ENCODE measurements around the gene CTSV. TPM values are rescaled to one million over a fixed set of nuclear protein-coding genes. Genes with fewer than 3 reads are reported as not detected.

The CTSV gene
- polyA plus RNA-seq, 1 of the 3 experiments (the other 2 are of a cell fraction): 3.1 TPM

GRCh38 chr9:97067490-97067889 is 28.5 kb upstream of the CTSV start:
- 80% methylated on average over 19 of the region's 19 CpGs for WGBS (ENCODE audit: low lambda C conversion rate)
- H3K27me3 ChIP-seq (ENCODE audit: insufficient read depth): no peaks in the 10 kb centered on the region
- H3K9ac ChIP-seq: no peak overlapping the region
- TF ChIP-seq YY1 (IDR thresholded peaks at IDR 0.05; ENCODE audit: low read depth) (no peak), NRF1 (IDR thresholded peaks at IDR 0.05; ENCODE audit: low read depth, low read length) (no peak), POLR2AphosphoS5 (IDR thresholded peaks at IDR 0.05; ENCODE audit: low read depth, low read length) (no peak), RCOR1 (IDR thresholded peaks at IDR 0.05; ENCODE audit: low read length) (no peak)
- no peak overlapping the region for H3K4me3 ChIP-seq (ENCODE audit: low read depth in 2 of 2, low read length in 1 of 2)
- no peaks in the 10 kb centered on the region for H3K79me2 ChIP-seq (ENCODE audit: insufficient read depth)
- DNase-seq: no peak
- ChIA-PET CTCF (no interaction called here), POLR2A (no interaction called here)
- H3K36me3 ChIP-seq (replicated peaks in 1 of 2; ENCODE audit: control insufficient read depth in 1 of 2, insufficient read depth in 2 of 2, low read length in 1 of 2): no peaks in the 10 kb centered on the region
- no peak overlapping the region for H3K4me2 ChIP-seq
- peaks cover 0 to 2% of the 10 kb centered on the region in 2 experiments; a peak in 1 of 4 replicates for H3K4me1 ChIP-seq (ENCODE audit: control insufficient read depth in 1 of 2, insufficient read depth in 2 of 2, low read depth in 1 of 2, low read length in 1 of 2)
- no peaks in the 10 kb centered on the region for H3F3A ChIP-seq (replicated peaks; ENCODE audit: insufficient read depth)
- no peak overlapping the region for H3K27ac ChIP-seq (ENCODE audit: low read depth in 2 of 2, low read length in 1 of 2)
- H2AFZ ChIP-seq (ENCODE audit: low read depth): no peak overlapping the region
- H3K9me3 ChIP-seq: no peaks in the 10 kb centered on the region; the same call in 1 of the 2 replicates
- H4K20me1 ChIP-seq (ENCODE audit: insufficient read depth): no peaks in the 10 kb centered on the region
- no peaks in the 10 kb centered on the region for H3K9me2 ChIP-seq

GRCh38 chr9:97064176-97064575 is 25.2 kb upstream of the CTSV start:
- no peaks in the 10 kb centered on the region; the same call in 1 of the 2 replicates for H3K9me3 ChIP-seq
- H3K4me2 ChIP-seq: no peak overlapping the region
- TF ChIP-seq FOXM1 (IDR thresholded peaks at IDR 0.05; ENCODE audit: low read depth): no peak
- TF ChIP-seq IRF3 (IDR thresholded peaks at IDR 0.05; ENCODE audit: low read depth, low read length): no peak
- no peak for TF ChIP-seq FOXJ3 (CRISPR knock-in tag; IDR thresholded peaks at IDR 0.05)
- TF ChIP-seq USF2 (IDR thresholded peaks at IDR 0.05; ENCODE audit: borderline replicate concordance, low read depth, low read length): no peak
- no peak for DNase-seq
- WGBS (ENCODE audit: low lambda C conversion rate): 33% methylated on average over 2 of the region's 2 CpGs
- H2AFZ ChIP-seq (ENCODE audit: low read depth): no peak overlapping the region
- ChIA-PET CTCF (no interaction called here), POLR2A (no interaction called here)
- H3K9me2 ChIP-seq: no peaks in the 10 kb centered on the region
- no peaks in the 10 kb centered on the region for H4K20me1 ChIP-seq (ENCODE audit: insufficient read depth)
- no peak overlapping the region for H3K9ac ChIP-seq
- H3K4me3 ChIP-seq (ENCODE audit: low read depth in 2 of 2, low read length in 1 of 2): no peak overlapping the region
- H3K27ac ChIP-seq (ENCODE audit: low read depth in 2 of 2, low read length in 1 of 2): no peak overlapping the region
- H3F3A ChIP-seq (replicated peaks; ENCODE audit: insufficient read depth): no peaks in the 10 kb centered on the region
- H3K27me3 ChIP-seq (ENCODE audit: insufficient read depth): no peaks in the 10 kb centered on the region
- H3K4me1 ChIP-seq (ENCODE audit: control insufficient read depth in 1 of 2, insufficient read depth in 2 of 2, low read depth in 1 of 2, low read length in 1 of 2): no peaks in the 10 kb centered on the region
- H3K79me2 ChIP-seq (ENCODE audit: insufficient read depth): no peaks in the 10 kb centered on the region
- H3K36me3 ChIP-seq (replicated peaks in 1 of 2; ENCODE audit: control insufficient read depth in 1 of 2, insufficient read depth in 2 of 2, low read length in 1 of 2): no peaks in the 10 kb centered on the region

GRCh38 chr9:97060796-97061195 is 21.9 kb upstream of the CTSV start:
- no peaks in the 10 kb centered on the region for H4K20me1 ChIP-seq (ENCODE audit: insufficient read depth)
- CTCF ChIA-PET: no interaction called here
- no peaks in the 10 kb centered on the region for H3K36me3 ChIP-seq (replicated peaks in 1 of 2; ENCODE audit: control insufficient read depth in 1 of 2, insufficient read depth in 2 of 2, low read length in 1 of 2)
- H3K9me2 ChIP-seq: no peaks in the 10 kb centered on the region
- no peaks in the 10 kb centered on the region for H3K27me3 ChIP-seq (ENCODE audit: insufficient read depth)
- no peak overlapping the region for H3K9ac ChIP-seq
- no peak overlapping the region for H2AFZ ChIP-seq (ENCODE audit: low read depth)
- no peaks in the 10 kb centered on the region for H3K9me3 ChIP-seq
- H3K4me2 ChIP-seq: no peak overlapping the region
- H3K4me1 ChIP-seq (ENCODE audit: control insufficient read depth in 1 of 2, insufficient read depth in 2 of 2, low read depth in 1 of 2, low read length in 1 of 2): no peaks in the 10 kb centered on the region
- no peak overlapping the region for H3K4me3 ChIP-seq (ENCODE audit: low read depth in 2 of 2, low read length in 1 of 2)
- TF ChIP-seq USF1 (IDR thresholded peaks at IDR 0.05; ENCODE audit: borderline replicate concordance, low read depth): no peak
- no peak for TF ChIP-seq ZBTB33 (IDR thresholded peaks at IDR 0.05; ENCODE audit: borderline replicate concordance, low read depth)
- TF ChIP-seq SMC3 (IDR thresholded peaks at IDR 0.05; ENCODE audit: low read depth, low read length): no peak
- no peak for TF ChIP-seq RFX5 (IDR thresholded peaks at IDR 0.05; ENCODE audit: low read length)
- no peak for TF ChIP-seq MAX (IDR thresholded peaks at IDR 0.05; ENCODE audit: low read depth)
- no peak for TF ChIP-seq MEF2A (IDR thresholded peaks at IDR 0.05; ENCODE audit: borderline replicate concordance, low read depth)
- H3F3A ChIP-seq (replicated peaks; ENCODE audit: insufficient read depth): no peaks in the 10 kb centered on the region
- no peak overlapping the region for H3K27ac ChIP-seq (ENCODE audit: low read depth in 2 of 2, low read length in 1 of 2)
- POLR2A ChIA-PET: no interaction called here
- DNase-seq: no peak
- no peaks in the 10 kb centered on the region for H3K79me2 ChIP-seq (ENCODE audit: insufficient read depth)
- WGBS (ENCODE audit: low lambda C conversion rate): 24% methylated on average over 3 of the region's 3 CpGs

Data from SK-N-SH (cell line).